ENCODE data around the gene SCN3A. TPM values are rescaled to one million over a fixed set of nuclear protein-coding genes. Genes with fewer than 3 reads are reported as not detected.

Gene SCN3A
- total RNA-seq, 1 experiment from 2014 or later: not detected

GRCh38 chr2:165193178-165193777 lies 10.6 kb downstream of the SCN3A start:
- Mint-ChIP-seq H3K4me1 (ENCODE audit: insufficient read depth, unreplicated experiment) (no peaks in the 10 kb centered on the region), H3K27ac (ENCODE audit: low read depth, unreplicated experiment) (no peak overlapping the region), H3K9me3 (ENCODE audit: unreplicated experiment) (no peaks in the 10 kb centered on the region), H3K36me3 (ENCODE audit: insufficient read depth, unreplicated experiment) (no peaks in the 10 kb centered on the region), H3K4me3 (ENCODE audit: unreplicated experiment) (no peak overlapping the region), H3K27me3 (ENCODE audit: insufficient read depth, unreplicated experiment) (peaks cover 97% of the 10 kb centered on the region)
- no TSS peak for BruUV-seq (replicated peaks)
- CTCF ChIA-PET: interaction anchor here (0.6 to 0.9 kb wide), 2 partner anchors 177 to 1547 kb away, joined by 3 to 5 read pairs; no protein-coding TSS in a partner anchor
- DNase-seq (ENCODE audit: unreplicated experiment): no peak
- no peak for TF ChIP-seq CTCF (IDR thresholded peaks at IDR 0.05; ENCODE audit: unreplicated experiment)
- POLR2A ChIA-PET: no interaction called here
- intact Hi-C loops (cut with micrococcal nuclease): no loop called here

- CTCF ChIA-PET: no interaction called here
- BruUV-seq (replicated peaks): no TSS peak
- intact Hi-C loops (cut with micrococcal nuclease): no loop called here
Measured at GRCh38 chr2:165192729-165193128, 11.1 kb downstream of the SCN3A start.

GRCh38 chr2:165191096-165191728 lies 12.6 kb downstream of the SCN3A start:
- no TSS peak for BruUV-seq (replicated peaks)
- Mint-ChIP-seq H3K27me3 (ENCODE audit: insufficient read depth, unreplicated experiment) (peaks cover 97% of the 10 kb centered on the region), H3K36me3 (ENCODE audit: insufficient read depth, unreplicated experiment) (no peaks in the 10 kb centered on the region), H3K27ac (ENCODE audit: low read depth, unreplicated experiment) (no peak overlapping the region), H3K4me3 (ENCODE audit: unreplicated experiment) (no peak overlapping the region), H3K4me1 (ENCODE audit: insufficient read depth, unreplicated experiment) (no peaks in the 10 kb centered on the region), H3K9me3 (ENCODE audit: unreplicated experiment) (no peaks in the 10 kb centered on the region)
- POLR2A ChIA-PET: no interaction called here
- no peak for TF ChIP-seq CTCF (IDR thresholded peaks at IDR 0.05; ENCODE audit: unreplicated experiment)
- DNase-seq (ENCODE audit: unreplicated experiment): no peak
- intact Hi-C loops (cut with micrococcal nuclease): no loop called here
- CTCF ChIA-PET: interaction anchor here (0.6 to 1.9 kb wide), 2 partner anchors 8 to 13 kb away, joined by 3 to 22 read pairs; partner anchors contain the start of gene SCN3A

More at GRCh38 chr2:165192729-165193128, 11.1 kb downstream of the SCN3A start:
- POLR2A ChIA-PET: no interaction called here
- DNase-seq (ENCODE audit: unreplicated experiment): no peak
- Mint-ChIP-seq H3K36me3 (ENCODE audit: insufficient read depth, unreplicated experiment) (no peaks in the 10 kb centered on the region), H3K9me3 (ENCODE audit: unreplicated experiment) (no peaks in the 10 kb centered on the region), H3K27me3 (ENCODE audit: insufficient read depth, unreplicated experiment) (peaks cover 97% of the 10 kb centered on the region), H3K4me1 (ENCODE audit: insufficient read depth, unreplicated experiment) (no peaks in the 10 kb centered on the region), H3K27ac (ENCODE audit: low read depth, unreplicated experiment) (no peak overlapping the region), H3K4me3 (ENCODE audit: unreplicated experiment) (no peak overlapping the region)
- TF ChIP-seq CTCF (IDR thresholded peaks at IDR 0.05; ENCODE audit: unreplicated experiment): no peak

- DNase-seq (ENCODE audit: unreplicated experiment): no peak
- CTCF ChIA-PET: interaction anchor here (0.6 to 1.6 kb wide), 4 partner anchors 13 to 395 kb away, joined by 3 to 9 read pairs (median 4); partner anchors contain the start of gene SCN3A
- intact Hi-C loops (cut with micrococcal nuclease): no loop called here
Measured at GRCh38 chr2:165185633-165186032, 18.2 kb downstream of the SCN3A start.

More at GRCh38 chr2:165185633-165186032, 18.2 kb downstream of the SCN3A start:
- POLR2A ChIA-PET: no interaction called here
- H3K27me3 Mint-ChIP-seq (ENCODE audit: insufficient read depth, unreplicated experiment): peaks cover 99% of the 10 kb centered on the region
- H3K4me1 Mint-ChIP-seq (ENCODE audit: insufficient read depth, unreplicated experiment): no peaks in the 10 kb centered on the region
- no peaks in the 10 kb centered on the region for H3K36me3 Mint-ChIP-seq (ENCODE audit: insufficient read depth, unreplicated experiment)
- no peaks in the 10 kb centered on the region for H3K9me3 Mint-ChIP-seq (ENCODE audit: unreplicated experiment)
- no TSS peak for BruUV-seq (replicated peaks)
- no peak overlapping the region for H3K4me3 Mint-ChIP-seq (ENCODE audit: unreplicated experiment)
- no peak for TF ChIP-seq CTCF (IDR thresholded peaks at IDR 0.05; ENCODE audit: unreplicated experiment)
- H3K27ac Mint-ChIP-seq (ENCODE audit: low read depth, unreplicated experiment): no peak overlapping the region

Data from MCF 10A (cell line).